ENCODE measurements around the gene LRRC2.

Gene LRRC2

DNA sequence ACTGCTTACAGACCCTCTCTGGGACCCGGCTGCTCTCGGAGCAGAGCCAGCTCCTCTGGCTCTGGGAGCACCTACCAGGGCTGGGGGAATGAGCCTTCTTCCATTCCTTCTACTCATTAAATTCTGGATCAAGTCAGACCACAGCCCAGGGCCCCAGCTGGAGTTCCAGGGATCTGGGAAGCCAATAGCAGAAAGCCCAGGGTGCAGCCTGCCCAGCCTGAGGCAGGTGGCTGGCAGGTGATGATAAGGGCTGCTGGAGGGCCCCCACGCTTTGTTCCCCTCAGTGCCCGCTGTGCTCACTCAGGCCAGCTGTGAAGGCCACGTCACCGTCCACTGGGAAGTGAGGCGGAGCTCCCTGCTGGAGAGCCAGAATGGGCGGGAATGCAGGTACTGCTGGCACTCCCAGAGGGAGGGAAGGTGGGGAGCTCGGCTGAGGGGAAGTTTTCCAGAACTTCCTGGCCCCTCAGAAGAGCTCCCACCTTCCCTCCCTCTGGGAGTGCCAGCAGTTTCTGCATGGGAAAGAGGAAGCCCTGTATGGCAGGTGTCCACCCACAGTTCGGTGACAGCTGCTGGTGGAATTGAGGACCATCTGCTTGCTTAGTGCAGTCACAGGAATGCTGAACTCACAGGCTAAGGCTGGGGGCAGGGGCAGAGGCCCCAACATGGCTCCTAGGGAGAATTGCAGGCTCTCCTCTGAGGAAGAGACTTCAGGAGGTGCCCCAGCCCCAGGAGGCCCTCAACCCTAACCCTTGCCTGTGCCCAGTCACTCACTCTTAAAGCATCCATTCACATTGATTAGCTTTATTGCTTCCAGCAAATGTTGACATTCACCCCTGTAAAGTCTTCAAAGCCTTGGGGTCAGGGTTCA lies 81.0 kb downstream of the LRRC2 start:
- H3K27ac ChIP-seq = no peak overlapping the region
- DNase-seq (ENCODE audit: low read depth, low spot score) = no peak

DNA sequence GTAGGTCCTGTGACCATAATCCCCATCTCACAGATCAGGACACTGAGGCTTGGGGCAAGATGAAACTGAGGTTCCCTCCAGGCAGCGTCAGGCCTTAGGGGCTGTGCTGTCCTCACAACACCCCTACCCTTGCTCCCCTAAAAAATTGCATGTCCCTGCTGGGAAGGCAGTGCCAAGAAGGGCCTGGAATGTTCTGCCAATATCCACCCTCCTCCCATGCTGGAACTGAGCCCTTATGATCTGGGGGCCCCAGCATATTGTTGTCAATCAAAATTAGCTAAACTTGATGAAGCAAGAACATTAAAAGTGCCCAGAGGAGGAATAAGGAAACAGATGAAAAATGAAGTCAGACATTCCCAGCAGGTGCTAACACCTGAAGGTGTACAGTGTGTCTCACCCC lies 81.7 kb downstream of the LRRC2 start:
- no peak overlapping the region for H3K27ac ChIP-seq
- DNase-seq (ENCODE audit: low read depth, low spot score) = no peak

DNA sequence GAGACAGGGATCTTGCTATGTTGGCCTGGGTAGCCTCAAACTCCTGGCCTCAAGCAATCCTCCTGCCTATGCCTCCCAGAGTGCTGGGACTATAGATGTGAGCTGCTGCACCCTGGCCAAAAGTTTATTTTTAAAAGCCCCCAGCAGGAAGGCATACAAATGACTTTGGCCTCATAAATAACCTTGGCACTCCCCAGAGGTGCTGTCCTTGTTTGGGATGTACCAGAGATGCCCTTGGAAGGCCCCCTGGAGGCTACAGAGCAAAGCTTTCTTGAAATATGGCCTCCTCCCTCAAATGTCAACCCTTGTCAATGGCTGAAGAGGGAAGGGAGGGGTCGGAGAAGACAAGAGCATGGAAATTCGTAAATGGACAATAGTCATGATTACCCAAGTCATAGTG lies 82.3 kb downstream of the LRRC2 start:
- H3K27ac ChIP-seq = no peak overlapping the region
- no peak for DNase-seq (ENCODE audit: low read depth, low spot score)

DNA sequence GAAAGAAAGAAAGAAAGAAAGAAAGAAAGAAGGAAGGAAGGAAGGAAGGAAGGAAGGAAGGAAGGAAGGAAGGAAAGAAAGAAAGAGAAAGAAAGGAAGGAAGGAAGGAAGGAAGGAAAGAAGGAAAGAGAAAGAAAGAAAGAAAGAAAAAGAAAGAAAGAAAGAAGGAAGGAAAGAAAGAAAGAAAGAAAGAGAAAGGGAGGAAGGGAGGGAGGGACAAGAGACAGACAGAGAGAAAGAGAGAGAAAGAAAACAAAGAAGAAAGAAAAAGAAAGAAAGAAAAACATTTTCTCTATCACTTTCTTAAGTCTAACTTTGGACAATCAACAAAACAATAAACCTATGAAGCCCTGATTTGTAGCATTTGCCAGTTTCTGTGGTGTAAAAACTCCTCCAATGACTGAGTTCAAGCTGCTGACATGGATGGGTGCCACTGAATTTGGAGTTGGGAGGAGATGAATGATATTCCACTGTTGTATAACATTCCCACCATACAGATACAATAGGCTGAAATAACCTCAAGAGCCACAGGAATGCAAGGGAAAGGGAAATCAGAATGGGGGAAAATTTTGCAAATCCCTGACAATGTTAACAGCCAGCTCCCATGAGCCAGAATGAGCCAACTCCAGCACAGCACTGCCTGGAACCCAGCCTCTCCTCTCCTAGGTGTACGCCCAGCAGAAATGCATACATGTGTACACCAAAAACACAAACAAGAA lies 83.3 kb downstream of the LRRC2 start:
- DNase-seq (ENCODE audit: low read depth, low spot score) = no peak

DNA sequence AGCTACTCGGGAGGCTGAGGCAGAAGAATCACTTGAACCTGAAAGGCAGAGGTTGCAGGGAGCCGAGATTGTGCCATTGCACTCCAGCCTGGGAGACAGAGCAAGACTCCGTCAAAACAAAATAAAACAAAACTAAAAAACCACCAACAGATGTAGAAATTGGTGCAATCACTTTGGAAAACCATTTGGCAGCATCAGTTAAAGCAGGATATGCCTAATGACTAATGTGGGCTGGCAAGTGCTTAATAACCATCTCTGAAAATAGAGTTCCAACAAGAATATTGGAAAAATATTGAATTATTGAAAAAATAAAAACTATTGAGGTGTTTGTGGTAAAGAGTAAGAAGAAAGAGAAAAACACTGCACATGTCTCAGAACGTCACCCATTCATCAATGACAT lies 84.5 kb downstream of the LRRC2 start:
- DNase-seq (ENCODE audit: low read depth, low spot score) = no peak
- no peak overlapping the region for H3K27ac ChIP-seq

More for the DNA sequence above, 83.3 kb downstream of the LRRC2 start:
- H3K27ac ChIP-seq = no peak overlapping the region

DNA sequence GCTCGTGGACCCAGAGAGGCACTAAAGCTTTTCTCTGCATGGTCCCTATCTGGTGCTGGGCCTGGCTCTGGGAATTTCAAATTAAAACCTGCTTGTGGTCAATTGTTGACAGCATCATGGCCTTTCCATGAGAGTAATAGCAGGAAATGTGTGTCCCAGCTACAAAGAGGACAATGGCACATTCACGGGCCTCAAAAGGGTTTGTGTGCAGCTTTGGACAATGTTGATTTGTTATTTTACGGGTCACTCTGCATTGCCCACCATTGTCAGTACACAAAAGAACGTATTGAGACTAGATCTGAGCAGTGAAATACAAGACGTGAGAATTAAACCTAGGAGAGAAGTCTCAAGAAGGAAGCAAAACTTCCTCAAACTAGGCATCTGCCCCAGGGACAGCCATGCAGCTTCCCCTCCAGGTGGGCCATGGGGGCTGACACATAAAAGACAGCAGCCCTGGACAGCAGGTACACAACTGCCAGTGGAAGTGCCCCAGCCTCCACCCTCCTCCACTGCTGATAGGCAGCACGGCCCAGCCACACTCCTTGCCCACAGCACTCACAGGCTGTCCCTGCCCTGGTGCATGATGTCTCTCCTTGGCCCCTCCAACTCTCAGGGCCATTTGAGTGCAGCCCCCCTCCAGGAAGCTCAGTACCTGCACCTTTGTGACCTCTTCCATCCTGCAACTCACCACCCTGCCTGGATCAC lies 85.5 kb downstream of the LRRC2 start:
- H3K27ac ChIP-seq = no peak overlapping the region
- no peak for DNase-seq (ENCODE audit: low read depth, low spot score)

DNA sequence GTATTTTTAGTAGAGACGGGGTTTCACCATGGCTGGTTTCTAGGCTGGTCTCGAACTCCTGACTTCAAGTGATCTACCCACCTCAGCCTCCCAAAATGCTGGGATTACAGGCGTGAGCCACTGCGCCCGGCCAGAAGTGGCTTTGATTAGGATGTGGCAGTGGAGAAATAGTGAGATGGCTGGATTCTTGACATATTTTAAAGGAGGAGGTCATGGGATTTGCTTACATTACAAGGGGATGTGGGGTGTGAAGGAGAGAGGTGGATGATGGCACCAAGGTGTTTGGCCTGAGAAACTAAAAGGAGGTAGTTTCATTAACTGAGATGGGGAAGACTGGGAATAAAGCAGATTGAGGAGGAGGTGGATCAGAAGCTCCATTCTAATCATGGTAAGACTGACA lies 86.4 kb downstream of the LRRC2 start:
- DNase-seq (ENCODE audit: low read depth, low spot score) = no peak
- no peak overlapping the region for H3K27ac ChIP-seq

DNA sequence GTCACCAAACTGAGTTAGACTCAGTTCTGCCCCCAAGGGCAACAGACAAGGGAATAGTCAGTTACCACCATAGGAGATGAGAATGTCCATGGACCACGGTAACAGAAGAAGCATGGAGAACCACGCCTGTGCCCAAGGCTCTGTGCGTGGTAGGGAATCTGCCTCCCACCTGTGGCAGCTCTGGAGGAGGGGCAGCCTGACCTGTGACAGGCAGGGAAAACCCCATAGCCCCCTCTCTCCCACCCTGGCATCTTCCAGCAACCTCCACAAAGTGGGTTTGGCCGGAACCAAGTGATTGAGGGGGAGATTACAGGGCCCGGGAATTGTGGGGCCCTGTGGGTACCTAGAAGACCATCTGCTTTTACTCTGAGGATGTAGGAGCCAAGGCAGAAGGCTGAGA lies 87.1 kb downstream of the LRRC2 start:
- no peak for DNase-seq (ENCODE audit: low read depth, low spot score)
- no peak overlapping the region for H3K27ac ChIP-seq

DNA sequence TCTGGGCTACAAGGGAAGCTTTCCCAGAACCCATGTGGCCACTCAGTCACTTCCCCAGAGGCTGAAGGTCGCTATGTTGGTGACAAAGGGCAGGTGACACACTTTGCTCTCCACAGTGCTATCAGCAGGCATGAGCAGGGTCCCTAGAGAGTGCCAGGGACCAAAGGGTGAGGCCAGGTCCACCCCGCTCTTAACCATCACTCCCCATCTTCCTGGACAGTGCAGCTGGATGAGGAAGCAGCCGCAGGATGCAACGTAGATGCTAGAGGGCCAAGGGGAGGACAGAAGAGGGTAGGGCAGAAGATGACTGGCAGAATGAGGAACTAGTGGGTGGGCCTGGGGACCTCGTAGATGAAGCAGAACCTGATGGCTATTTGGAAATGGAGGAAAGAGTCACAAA lies 87.8 kb downstream of the LRRC2 start:
- DNase-seq (ENCODE audit: low read depth, low spot score) = no peak

DNA sequence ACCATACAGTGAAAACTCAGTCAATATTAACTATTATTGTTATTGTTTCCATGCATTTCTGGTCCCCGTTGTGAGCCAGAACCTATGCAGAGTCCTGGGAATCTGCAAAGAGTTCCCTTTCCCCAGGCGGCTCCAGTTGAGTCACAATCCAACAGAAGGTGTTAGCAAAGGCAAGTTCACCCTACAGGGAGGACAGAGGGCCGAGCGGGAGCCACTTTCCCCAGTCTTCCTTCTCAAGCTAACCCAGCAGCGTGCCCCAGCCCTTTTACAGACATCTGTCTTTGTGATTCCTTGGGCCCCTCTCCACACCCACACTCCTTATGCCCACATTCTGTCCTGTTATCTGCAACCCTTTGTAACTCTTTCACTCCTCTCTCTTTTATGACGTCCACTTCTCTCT lies 88.3 kb downstream of the LRRC2 start:
- no peak for DNase-seq (ENCODE audit: low read depth, low spot score)
- H3K27ac ChIP-seq = no peak overlapping the region

More for the DNA sequence above, 87.8 kb downstream of the LRRC2 start:
- H3K27ac ChIP-seq = no peak overlapping the region

DNA sequence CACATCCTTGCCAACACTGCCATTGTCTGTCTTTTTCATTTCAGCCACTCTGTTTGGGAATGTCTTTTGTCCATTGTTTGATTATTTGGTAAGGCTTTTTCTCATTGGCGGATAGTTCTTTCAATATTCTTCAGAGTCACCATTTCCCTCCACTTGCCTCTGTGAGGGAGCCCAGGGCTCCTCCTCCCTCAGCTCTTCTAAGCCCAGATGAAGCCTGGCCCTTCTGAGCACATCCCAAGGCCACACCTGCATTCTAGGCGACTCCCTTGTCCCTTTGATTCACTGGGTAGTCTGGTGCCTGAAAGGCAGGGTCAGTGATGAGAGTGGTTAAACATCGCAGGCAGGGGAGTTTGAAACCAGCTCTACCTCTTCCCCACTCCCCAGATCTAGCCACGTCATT lies 89.0 kb downstream of the LRRC2 start:
- DNase-seq (ENCODE audit: low read depth, low spot score) = no peak
- H3K27ac ChIP-seq = no peak overlapping the region

DNA sequence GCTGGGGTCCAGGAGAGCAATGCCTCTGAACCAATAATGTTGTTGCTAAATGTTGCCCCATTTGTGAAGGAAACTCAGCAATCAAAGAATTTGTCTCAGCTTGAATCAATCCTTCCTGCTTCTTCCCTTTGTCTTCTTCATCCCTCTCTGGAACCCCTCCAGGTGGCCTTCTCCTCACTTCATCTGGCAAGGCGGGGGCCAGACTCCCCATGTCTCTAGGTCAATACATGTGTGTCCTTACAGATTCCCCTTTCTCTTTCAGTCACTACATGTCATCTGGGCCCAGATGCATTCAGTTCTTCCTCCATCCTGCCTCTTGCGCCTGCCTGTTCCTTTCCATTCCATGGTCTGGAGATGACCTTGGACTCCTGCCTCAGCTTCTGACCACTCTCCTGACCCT lies 93.4 kb downstream of the LRRC2 start:
- DNase-seq (ENCODE audit: low read depth, low spot score) = no peak
- no peak overlapping the region for H3K27ac ChIP-seq

DNA sequence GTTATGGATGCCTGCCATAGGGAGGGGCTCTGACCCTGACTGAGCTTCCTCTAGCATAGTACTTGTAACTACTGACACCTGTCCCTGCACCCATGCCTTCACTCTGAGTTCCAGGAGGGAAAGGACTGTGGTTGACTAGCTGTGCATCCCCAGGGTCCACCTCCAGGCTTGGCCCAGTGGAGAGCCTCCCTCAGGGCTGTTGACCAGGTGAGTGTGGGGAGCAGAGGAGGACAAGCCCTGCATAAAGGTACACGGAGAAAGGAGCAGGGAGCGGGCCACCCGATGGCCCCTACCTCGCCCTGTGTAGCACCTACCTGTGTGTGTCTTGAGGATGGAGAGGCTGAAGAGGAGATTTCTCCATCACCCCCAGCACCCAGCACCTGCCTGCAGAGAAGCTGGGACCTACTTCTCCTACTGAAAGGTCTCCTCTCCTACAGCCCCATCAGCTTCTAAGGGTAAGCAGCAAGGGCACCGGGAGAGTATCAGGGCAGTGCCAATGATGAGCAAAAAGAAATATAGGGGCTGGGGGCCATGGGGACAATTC lies 94.7 kb downstream of the LRRC2 start:
- H3K27ac ChIP-seq = no peak overlapping the region
- DNase-seq (ENCODE audit: low read depth, low spot score) = no peak

DNA sequence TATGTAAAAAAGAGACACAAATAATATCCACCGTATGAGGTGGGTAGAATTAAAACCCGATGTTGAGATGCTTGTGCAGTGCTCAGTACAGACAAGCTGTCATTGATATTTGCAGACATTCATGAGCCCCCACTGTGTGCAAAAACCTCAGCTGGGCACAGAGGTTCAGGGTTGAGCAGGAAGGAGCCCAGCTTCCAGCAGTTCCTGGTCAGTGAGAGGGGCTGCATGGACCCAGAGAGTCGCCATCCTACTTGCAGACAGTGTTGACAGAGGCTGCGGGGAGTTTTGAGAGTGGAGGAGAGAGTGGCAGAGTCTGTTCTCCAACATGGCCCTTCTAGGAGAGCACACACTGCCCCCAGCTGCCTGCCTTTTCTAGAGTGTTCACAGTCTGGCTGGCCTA lies 95.3 kb downstream of the LRRC2 start:
- DNase-seq (ENCODE audit: low read depth, low spot score) = no peak
- no peak overlapping the region for H3K27ac ChIP-seq

DNA sequence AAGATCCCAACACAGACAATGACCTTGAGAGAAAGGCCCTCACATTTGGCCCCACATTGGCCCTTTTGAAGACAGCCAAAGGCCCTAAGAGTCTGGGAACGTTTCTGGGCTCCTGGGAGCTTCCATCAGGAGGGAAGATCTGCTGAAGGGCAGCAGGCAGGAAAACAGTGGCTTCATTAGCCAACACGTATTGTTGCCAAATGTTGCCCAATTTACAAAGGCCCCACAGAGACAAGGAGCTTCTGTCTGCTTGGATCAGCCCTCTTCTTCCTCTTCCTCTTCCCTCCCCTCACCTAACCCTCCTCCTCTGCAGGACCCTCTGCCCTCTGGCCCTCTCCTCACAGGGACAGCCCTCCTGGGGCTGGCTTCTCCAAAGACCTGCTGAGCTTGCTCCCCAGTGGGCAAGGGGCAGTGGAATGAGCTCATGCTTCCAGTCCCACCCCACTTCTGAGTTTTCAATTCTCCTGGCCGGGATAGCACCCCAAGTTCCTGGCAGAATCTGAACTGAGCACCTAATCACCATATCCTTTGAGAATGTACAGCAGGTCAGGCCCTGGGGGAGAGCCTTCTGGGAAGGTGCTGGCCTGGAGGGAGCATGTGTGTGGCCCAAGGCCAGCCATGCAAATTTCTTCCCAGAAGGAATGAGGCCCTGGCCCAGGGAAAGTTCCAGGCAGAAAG lies 96.3 kb downstream of the LRRC2 start:
- H3K27ac ChIP-seq = no peak overlapping the region
- DNase-seq (ENCODE audit: low read depth, low spot score) = no peak

DNA sequence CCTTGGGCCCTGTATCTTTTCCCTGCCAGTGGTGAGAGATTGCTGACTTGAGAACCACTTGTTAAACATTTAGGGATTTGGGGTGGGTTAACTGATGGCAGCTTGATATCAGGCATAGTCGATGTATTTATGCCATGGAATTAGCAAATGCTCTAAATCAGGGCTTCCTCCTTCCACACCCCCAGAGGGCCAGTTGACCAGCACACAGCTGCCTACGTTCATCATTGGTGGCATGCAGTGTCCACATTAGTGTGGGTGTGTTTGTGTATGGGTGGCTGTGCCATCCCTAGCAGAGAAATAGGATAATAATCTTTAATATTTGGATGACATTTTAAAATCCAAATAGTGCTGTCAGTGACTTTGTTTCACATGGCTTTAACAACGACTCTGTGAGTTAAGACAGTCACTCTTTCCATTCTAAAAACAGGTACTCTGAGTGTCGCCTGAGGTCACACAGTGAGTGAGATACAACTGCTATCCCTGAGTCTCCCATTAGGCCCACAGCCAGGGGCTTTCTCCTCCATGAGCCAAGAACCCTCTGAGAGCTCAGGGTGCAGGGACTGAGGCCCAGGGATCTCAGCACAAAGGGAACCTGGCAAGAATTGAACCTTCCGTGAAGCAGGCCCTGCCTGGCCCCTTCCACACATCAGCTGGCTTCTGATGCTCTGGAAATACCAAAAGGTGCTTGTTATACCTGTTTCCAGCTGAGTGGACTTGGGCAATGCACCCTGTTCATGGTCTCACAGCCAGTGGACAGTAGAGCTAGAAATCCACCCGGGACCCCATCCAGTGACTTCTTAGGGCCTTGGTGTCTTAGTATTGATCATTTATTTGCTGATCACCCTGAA lies 97.1 kb downstream of the LRRC2 start:
- no peak overlapping the region for H3K27ac ChIP-seq

DNA sequence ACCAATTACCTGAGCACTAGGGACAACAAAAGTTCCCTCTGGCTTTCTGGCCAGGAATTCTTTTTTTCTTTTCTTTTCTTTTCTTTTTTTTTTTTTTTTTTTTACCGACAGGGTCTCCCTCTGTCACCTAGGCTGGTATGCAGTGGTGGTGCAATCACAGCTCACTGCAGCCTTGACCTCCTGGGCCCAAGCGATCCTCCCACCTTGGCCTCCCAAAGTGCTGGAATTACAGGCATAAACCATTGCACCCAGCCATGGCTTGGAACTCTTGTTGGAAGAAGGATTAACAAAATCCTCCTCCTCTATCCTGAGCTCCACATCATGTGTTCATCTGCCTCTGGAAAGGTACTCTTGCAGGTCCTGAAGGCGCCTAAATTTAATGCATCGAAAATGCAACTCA lies 98.5 kb downstream of the LRRC2 start:
- no peak overlapping the region for H3K27ac ChIP-seq
- no peak for DNase-seq (ENCODE audit: low read depth, low spot score)

More for the DNA sequence above, 97.1 kb downstream of the LRRC2 start:
- DNase-seq (ENCODE audit: low read depth, low spot score) = no peak

DNA sequence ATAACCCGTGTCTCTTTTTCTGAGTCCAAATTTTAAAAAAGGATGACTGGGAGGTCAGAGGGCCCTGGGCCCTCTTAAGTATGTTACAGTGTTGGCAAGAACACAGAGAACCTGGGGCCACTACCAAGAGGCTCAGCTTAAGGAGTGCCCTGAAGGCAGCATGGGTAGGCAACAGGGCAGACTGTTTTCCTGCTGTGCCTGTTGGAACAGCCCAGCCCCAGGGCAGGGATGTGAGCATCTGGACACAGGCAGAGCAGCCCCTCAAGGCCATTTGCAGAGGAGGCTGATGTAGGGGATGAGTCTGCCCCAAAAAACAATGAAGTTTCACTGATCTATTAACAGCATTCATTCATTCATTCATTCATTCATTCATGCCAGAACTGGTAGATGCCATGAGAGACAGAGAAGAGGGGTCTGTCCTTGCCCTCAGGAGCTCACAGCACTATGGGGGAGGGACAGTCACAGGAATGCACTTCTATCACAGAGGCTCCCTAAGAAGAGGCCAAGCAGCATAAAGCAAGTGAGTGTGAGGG lies 99.2 kb downstream of the LRRC2 start:
- H3K27ac ChIP-seq = no peak overlapping the region
- no peak for DNase-seq (ENCODE audit: low read depth, low spot score)

DNA sequence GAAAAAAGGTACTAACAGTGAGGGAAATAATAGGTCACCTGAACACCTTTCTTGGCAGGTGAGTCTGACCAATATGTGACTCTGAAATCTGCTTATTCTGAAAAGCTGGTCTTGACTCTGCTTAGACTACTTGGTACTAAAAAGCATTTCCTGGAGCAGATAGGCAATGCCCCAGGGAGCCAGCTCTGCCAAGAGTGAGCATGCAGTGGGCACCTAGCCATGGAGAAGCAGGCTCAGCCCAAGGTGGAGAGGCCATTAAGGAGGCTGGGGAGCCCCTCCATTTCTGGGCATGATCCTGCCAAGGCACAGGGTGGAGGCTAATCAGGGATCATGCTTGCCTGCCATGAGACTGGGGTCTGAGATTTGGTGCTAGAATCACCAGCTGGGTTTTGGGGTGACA lies 99.8 kb downstream of the LRRC2 start:
- DNase-seq (ENCODE audit: low read depth, low spot score) = no peak
- no peak overlapping the region for H3K27ac ChIP-seq

Data from epithelial cell of prostate (primary cell).